ENCODE measurements around the gene PLA2G4E. TPM values are rescaled to one million over a fixed set of nuclear protein-coding genes. Genes with fewer than 3 reads are reported as not detected.

Gene PLA2G4E
- total RNA-seq, 2 donors from 2014 or later, result 0.11 TPM; not detected in 1

GRCh38 chr15:41996921-41997592, 23.8 kb downstream of the PLA2G4E start:
- no peaks in the 10 kb centered on the region for H3K36me3 ChIP-seq
- no peak overlapping the region for H3K27ac ChIP-seq
- no peak for DNase-seq (ENCODE audit: low spot score)
- H3K4me1 ChIP-seq, result peaks cover 0 to 3% of the 10 kb centered on the region in 2 donors
- no peaks in the 10 kb centered on the region for H3K9me3 ChIP-seq
- H3K4me3 ChIP-seq, result no peak overlapping the region
- no peak for TF ChIP-seq CTCF (IDR thresholded peaks at IDR 0.05)
- H3K27me3 ChIP-seq, result no peaks in the 10 kb centered on the region

GRCh38 chr15:41996376-41996775, 24.5 kb downstream of the PLA2G4E start:
- Histone ChIP-seq H3K9me3 (no peaks in the 10 kb centered on the region), H3K27ac (no peak overlapping the region), H3K27me3 (no peaks in the 10 kb centered on the region), H3K4me3 (no peak overlapping the region), H3K36me3 (no peaks in the 10 kb centered on the region), H3K4me1 (peaks cover 0 to 3% of the 10 kb centered on the region in 2 donors)
- TF ChIP-seq CTCF (IDR thresholded peaks at IDR 0.05), result no peak
- DNase-seq (ENCODE audit: low spot score), result no peak

- no peak for TF ChIP-seq CTCF (IDR thresholded peaks at IDR 0.05)
- no peak for DNase-seq (ENCODE audit: low spot score)
- Histone ChIP-seq H3K27ac (no peak overlapping the region), H3K4me3 (no peak overlapping the region), H3K36me3 (no peaks in the 10 kb centered on the region), H3K9me3 (no peaks in the 10 kb centered on the region), H3K27me3 (no peaks in the 10 kb centered on the region), H3K4me1 (peaks cover 0 to 3% of the 10 kb centered on the region in 2 donors)
Observed at GRCh38 chr15:41995476-41995855, 25.4 kb downstream of the PLA2G4E start.

GRCh38 chr15:41994772-41995475, 25.9 kb downstream of the PLA2G4E start:
- H3K36me3 ChIP-seq, result no peaks in the 10 kb centered on the region
- H3K4me3 ChIP-seq, result no peak overlapping the region
- peaks cover 0 to 3% of the 10 kb centered on the region in 2 donors for H3K4me1 ChIP-seq
- no peaks in the 10 kb centered on the region for H3K9me3 ChIP-seq
- TF ChIP-seq CTCF (IDR thresholded peaks at IDR 0.05), result no peak
- H3K27ac ChIP-seq, result no peak overlapping the region
- no peaks in the 10 kb centered on the region for H3K27me3 ChIP-seq
- no peak for DNase-seq (ENCODE audit: low spot score)

- no peak for TF ChIP-seq CTCF (IDR thresholded peaks at IDR 0.05)
- Histone ChIP-seq H3K27me3 (no peaks in the 10 kb centered on the region), H3K27ac (no peak overlapping the region), H3K4me1 (peaks cover 0 to 5% of the 10 kb centered on the region in 2 donors), H3K9me3 (no peaks in the 10 kb centered on the region), H3K36me3 (no peaks in the 10 kb centered on the region), H3K4me3 (no peak overlapping the region)
- no peak for DNase-seq (ENCODE audit: low spot score)
Observed at GRCh38 chr15:41994171-41994650, 26.6 kb downstream of the PLA2G4E start.

Measured in right atrium auricular region (tissue), 2 donors.